Endothelial cell of umbilical vein (primary cell): ENCODE data around the gene NTRK1. TPM values are rescaled to one million over a fixed set of nuclear protein-coding genes. Genes with fewer than 3 reads are reported as not detected.

ENCODE experiments used
- BruUV-seq: library from RNA; stranded (reverse); fragments of 400-500 nt; replicated peaks from 2 replicates; lab custom pipeline; 2021; lab: Mats Ljungman, UMichigan
- CTCF ChIA-PET: fragments of 300-600, 350-600 bp; sonication (Branson Sonifier 250); formaldehyde crosslinking; loops from one replicate; lab custom pipeline; 2021; ENCODE audit warnings: antibody characterized with exemption, inconsistent platforms; lab: Charles Lee
- POLR2A ChIA-PET: fragments of 300-600, 350-600 bp; sonication (Branson Sonifier 250); formaldehyde crosslinking; loops from one replicate; lab custom pipeline; 2021; ENCODE audit warnings: antibody characterized with exemption, inconsistent platforms; lab: Charles Lee
- DNase-seq: peaks from one replicate; pipeline ENCODE4 v3.0.0-alpha.2; 2011; ENCODE audit warnings: low read depth, low spot score
- FAIRE-seq: peaks from 2 replicates; lab custom pipeline; 2011; peaks lifted over from hg19 to GRCh38; lab: Jason Lieb, UNC
- H2AFZ ChIP-seq: 2 replicates; pipeline ENCODE4 v1.6.0; 2012; ENCODE audit warnings: low read depth, low read length, control low read depth, inconsistent platforms
- H3K27ac ChIP-seq: 2 replicates; pipeline ENCODE4 v1.5.1; 2011; ENCODE audit warnings: low read depth, mild to moderate bottlenecking, control low read depth, low read length, moderate library complexity; ENCODE audit not compliant: insufficient read depth
- H3K27me3 ChIP-seq, 2 experiments: 2 replicates each; pipeline versions ENCODE4 v1.6.0 to v1.6.1; 2011; ENCODE audit warnings: low read length in 2 of 2, mixed read lengths in 1 of 2; ENCODE audit not compliant: control insufficient read depth in 2 of 2, insufficient read depth in 2 of 2
- H3K36me3 ChIP-seq, 2 experiments: 2 replicates in 1 of 2; 3 replicates in 1 of 2; pipeline ENCODE4 v1.5.1; 2011; ENCODE audit warnings: low read length in 2 of 2, mild to moderate bottlenecking in 1 of 2, moderate library complexity in 1 of 2; ENCODE audit not compliant: control insufficient read depth in 2 of 2, insufficient read depth in 2 of 2; ENCODE audit errors: extremely low read depth in 1 of 2
- H3K4me1 ChIP-seq: 3 replicates; pipeline ENCODE4 v1.5.1; 2011; ENCODE audit warnings: mild to moderate bottlenecking, low read length; ENCODE audit not compliant: control insufficient read depth, insufficient read depth; ENCODE audit errors: extremely low read depth
- H3K4me2 ChIP-seq: 2 replicates; pipeline ENCODE4 v1.6.1; 2011; ENCODE audit warnings: low read length, control low read depth, mixed read lengths; ENCODE audit not compliant: insufficient read depth
- H3K4me3 ChIP-seq, 3 experiments: fragments of 200-600 bp in 1 of 3; sonication (generic), shearing (Covaris generic) in 1 of 3; replicated peaks in 1 of 3; 2 replicates each; pipeline ENCODE4 v1.5.1; 2011 to 2016; ENCODE audit warnings: control low read depth in 3 of 3, low read length in 3 of 3, mild to moderate bottlenecking in 2 of 3, inconsistent platforms in 1 of 3, low read depth in 1 of 3, moderate library complexity in 1 of 3; ENCODE audit not compliant: insufficient read depth in 1 of 3
- H3K79me2 ChIP-seq: 2 replicates; pipeline ENCODE4 v1.6.0; 2012; ENCODE audit warnings: low read length, inconsistent platforms; ENCODE audit not compliant: control insufficient read depth, insufficient read depth
- H3K9ac ChIP-seq: replicated peaks from 2 replicates; pipeline ENCODE3; 2011; ENCODE audit warnings: low read length, control low read depth; ENCODE audit not compliant: insufficient read depth; ENCODE audit errors: extremely low read depth
- H3K9me1 ChIP-seq: replicated peaks from 3 replicates; pipeline ENCODE4 v1.6.0; 2011; ENCODE audit warnings: mild to moderate bottlenecking, low read length; ENCODE audit not compliant: control insufficient read depth, insufficient read depth; ENCODE audit errors: extremely low read depth
- H3K9me3 ChIP-seq: replicated peaks from 2 replicates; pipeline ENCODE4 v1.5.1; 2012; ENCODE audit warnings: low read length, inconsistent platforms; ENCODE audit not compliant: control insufficient read depth, insufficient read depth
- H4K20me1 ChIP-seq: replicated peaks from 2 replicates; pipeline ENCODE3; 2011; ENCODE audit warnings: mild to moderate bottlenecking, low read length; ENCODE audit not compliant: control insufficient read depth, insufficient read depth; ENCODE audit errors: extremely low read depth
- EZH2 ChIP-seq: IDR thresholded peaks from 2 replicates; pipeline ENCODE4 v1.6.1; 2012; ENCODE audit warnings: borderline replicate concordance, low read depth, mild to moderate bottlenecking, moderate library complexity, low read length, inconsistent platforms; ENCODE audit not compliant: severe bottlenecking
- FOS ChIP-seq: IDR thresholded peaks from 2 replicates; pipeline ENCODE4 v1.6.1; 2011; ENCODE audit warnings: mild to moderate bottlenecking, low read length, moderate library complexity, borderline replicate concordance; ENCODE audit not compliant: insufficient read depth
- GATA2 ChIP-seq: IDR thresholded peaks from 2 replicates; pipeline ENCODE4 v1.7.0; 2011; ENCODE audit warnings: low read depth, mild to moderate bottlenecking, moderate library complexity, mixed read lengths, low read length; ENCODE audit not compliant: insufficient read length, insufficient read depth
- JUN ChIP-seq: IDR thresholded peaks from 2 replicates; pipeline ENCODE4 v1.6.1; 2011; ENCODE audit warnings: borderline replicate concordance, low read depth; ENCODE audit not compliant: insufficient read length, insufficient read depth
- MYC ChIP-seq: IDR thresholded peaks from one replicate; pipeline ENCODE4 v1.6.1; 2011; ENCODE audit warnings: mild to moderate bottlenecking, low read depth, low read length
- POLR2A ChIP-seq: IDR thresholded peaks from 2 replicates; pipeline ENCODE4 v1.6.1; 2012; ENCODE audit warnings: low read depth, mild to moderate bottlenecking, control low read depth, low read length
- POLR2AphosphoS5 ChIP-seq: IDR thresholded peaks from 2 replicates; pipeline ENCODE4 v1.6.1; 2012; ENCODE audit warnings: low read depth, mild to moderate bottlenecking, control low read depth, low read length, moderate library complexity; ENCODE audit not compliant: insufficient read depth
- dilution Hi-C: fragments of 300-500 bp; cut with MboI; formaldehyde crosslinking; loops from one replicate; pipeline ENCODE4 v1.15.0; 2019; ENCODE audit warnings: low sequenced_read_pairs; ENCODE audit not compliant: extremely low pct_ligation_motif_present
- intact Hi-C: fragments of 100-400 bp; cut with micrococcal nuclease; formaldehyde crosslinking; loops from one replicate; pipeline ENCODE4 v1.10.0; 2022
- polyA plus RNA-seq, 4 experiments: library from polyadenylated mRNA; depleted of rRNA in 3 of 4; stranded (reverse) in 3 of 4; unstranded in 1 of 4; fragments of >200 nt; gene quantifications; 2 replicates each; pipeline versions ENCODE4 v1.2.1 to v1.2.3, GENCODE V29; 2011 to 2012; ENCODE audit warnings: missing spikeins in 1 of 4
- total RNA-seq: library from RNA; stranded (reverse); gene quantifications from 2 replicates; pipeline ENCODE4 v1.2.3, GENCODE V29; 2021
- TF ChIP-seq, protein P1 (sequence below), 2 donors: IDR thresholded peaks; 1 replicate in 1 of 2; 2 replicates in 1 of 2; pipeline ENCODE4 v1.5.1; 2011; ENCODE audit warnings: low read length in 2 of 2, mild to moderate bottlenecking in 2 of 2, moderate library complexity in 2 of 2, control low read depth in 1 of 2, inconsistent platforms in 1 of 2, low read depth in 1 of 2; ENCODE audit not compliant: insufficient read depth in 1 of 2; ENCODE audit errors: extremely low read depth in 1 of 2
- TF ChIP-seq, protein P2 (sequence below): IDR thresholded peaks from 2 replicates; pipeline ENCODE4 v1.6.1; 2011; ENCODE audit not compliant: insufficient read depth, insufficient read length

NTRK1 gene
- total and polyA plus RNA-seq, 2 donors (not counting 3 experiments of a cell fraction or from before 2014, with no cell fraction given), result 0.07 TPM; not detected in 1

DNA sequence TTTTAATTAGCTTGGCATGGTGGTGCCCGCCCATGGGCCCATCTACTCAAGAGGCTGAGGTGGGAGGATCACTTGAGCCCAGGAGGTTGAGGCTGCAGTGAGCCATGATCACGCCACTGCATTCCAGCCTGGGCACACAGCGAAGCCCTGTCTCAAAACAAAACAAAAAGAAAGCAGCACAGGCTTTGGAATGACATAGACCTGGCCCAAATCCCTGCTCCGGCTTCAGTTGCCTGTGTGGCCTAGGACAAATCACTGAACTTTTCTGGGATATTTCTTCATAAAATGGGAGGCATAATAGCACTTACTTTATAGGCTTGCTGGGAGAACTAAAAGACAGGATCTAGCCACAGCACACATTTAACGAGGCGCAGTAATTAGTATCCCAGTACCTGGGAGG lies 35.3 kb downstream of the NTRK1 start:
- no peaks in the 10 kb centered on the region for H3K9me1 ChIP-seq
- no peak for DNase-seq
- BruUV-seq, result no TSS peak
- POLR2A ChIA-PET, result no interaction called here
- H4K20me1 ChIP-seq, result no peaks in the 10 kb centered on the region
- peak overlapping the region; percentile 95 for H3K27ac ChIP-seq
- no peaks in the 10 kb centered on the region for H3K9me3 ChIP-seq
- H3K9ac ChIP-seq, result peak overlapping the region; percentile 84
- peaks cover 71% of the 10 kb centered on the region for H3K79me2 ChIP-seq
- H2AFZ ChIP-seq, result no peak overlapping the region
- peak overlapping the region; percentile 96 for H3K4me2 ChIP-seq
- H3K4me1 ChIP-seq, result peaks cover 63% of the 10 kb centered on the region
- H3K36me3 ChIP-seq, result no peaks in the 10 kb centered on the region
- CTCF ChIA-PET, result interaction anchor here (1.9 to 8.0 kb wide), 2 partner anchors 29 to 206 kb away, joined by 6 to 312 read pairs; partner anchors contain the start of gene LRRC71
- intact Hi-C loops (loop anchor here (2.0 to 10.0 kb wide), 2 partner anchors 235 to 391 kb away; partner anchors contain the start of gene MEF2D), dilution Hi-C loops (no loop called here)
- peak overlapping the region in 1 of 3 experiments; percentile 92 for H3K4me3 ChIP-seq
- peak; percentile 21 for FAIRE-seq
- TF ChIP-seq JUN (no peak), FOS (no peak), EZH2 (no peak), POLR2A (no peak), MYC (no peak), GATA2 (no peak), POLR2AphosphoS5 (no peak)
- TF ChIP-seq, protein P1, sequence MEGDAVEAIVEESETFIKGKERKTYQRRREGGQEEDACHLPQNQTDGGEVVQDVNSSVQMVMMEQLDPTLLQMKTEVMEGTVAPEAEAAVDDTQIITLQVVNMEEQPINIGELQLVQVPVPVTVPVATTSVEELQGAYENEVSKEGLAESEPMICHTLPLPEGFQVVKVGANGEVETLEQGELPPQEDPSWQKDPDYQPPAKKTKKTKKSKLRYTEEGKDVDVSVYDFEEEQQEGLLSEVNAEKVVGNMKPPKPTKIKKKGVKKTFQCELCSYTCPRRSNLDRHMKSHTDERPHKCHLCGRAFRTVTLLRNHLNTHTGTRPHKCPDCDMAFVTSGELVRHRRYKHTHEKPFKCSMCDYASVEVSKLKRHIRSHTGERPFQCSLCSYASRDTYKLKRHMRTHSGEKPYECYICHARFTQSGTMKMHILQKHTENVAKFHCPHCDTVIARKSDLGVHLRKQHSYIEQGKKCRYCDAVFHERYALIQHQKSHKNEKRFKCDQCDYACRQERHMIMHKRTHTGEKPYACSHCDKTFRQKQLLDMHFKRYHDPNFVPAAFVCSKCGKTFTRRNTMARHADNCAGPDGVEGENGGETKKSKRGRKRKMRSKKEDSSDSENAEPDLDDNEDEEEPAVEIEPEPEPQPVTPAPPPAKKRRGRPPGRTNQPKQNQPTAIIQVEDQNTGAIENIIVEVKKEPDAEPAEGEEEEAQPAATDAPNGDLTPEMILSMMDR (IDR thresholded peaks at IDR 0.05; ENCODE audit: extremely low read depth in 1 of 2, insufficient read depth in 1 of 2, low read depth in 1 of 2, low read length in 2 of 2), result no peak
- TF ChIP-seq, protein P2, sequence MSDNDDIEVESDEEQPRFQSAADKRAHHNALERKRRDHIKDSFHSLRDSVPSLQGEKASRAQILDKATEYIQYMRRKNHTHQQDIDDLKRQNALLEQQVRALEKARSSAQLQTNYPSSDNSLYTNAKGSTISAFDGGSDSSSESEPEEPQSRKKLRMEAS, result no peak
- H3K27me3 ChIP-seq, result no peaks in the 10 kb centered on the region
